Measurements from ENCODE around the gene LIG1. TPM values are rescaled to one million over a fixed set of nuclear protein-coding genes. Genes with fewer than 3 reads are reported as not detected.

Gene LIG1
- total and polyA plus RNA-seq, 2 of the 13 experiments (the other 11 are each of a cell fraction or from before 2014, with no cell fraction given): 20.1 to 64.4 TPM

- no peak for TF ChIP-seq ZNF615 (CRISPR knock-in tag; IDR thresholded peaks at IDR 0.05; ENCODE audit: borderline replicate concordance)
- no peak for TF ChIP-seq RBAK (CRISPR knock-in tag; IDR thresholded peaks at IDR 0.05)
- no peak for TF ChIP-seq ZNF510 (CRISPR knock-in tag; IDR thresholded peaks at IDR 0.05; ENCODE audit: low read depth)
- TF ChIP-seq MEIS2 (CRISPR knock-in tag; IDR thresholded peaks at IDR 0.05): no peak
- no peak for TF ChIP-seq ZNF557 (CRISPR knock-in tag; IDR thresholded peaks at IDR 0.05)
- TF ChIP-seq FUBP1 (CRISPR knock-in tag; IDR thresholded peaks at IDR 0.05; ENCODE audit: borderline replicate concordance): no peak
- no peak for TF ChIP-seq HNRNPLL (IDR thresholded peaks at IDR 0.05; ENCODE audit: low read depth, low read length, poor library complexity, severe bottlenecking)
- TF ChIP-seq SMYD3 (CRISPR knock-in tag; IDR thresholded peaks at IDR 0.05): no peak
- TF ChIP-seq ZNF746 (CRISPR knock-in tag; IDR thresholded peaks at IDR 0.05): no peak
- no peak for TF ChIP-seq ZNF597 (CRISPR knock-in tag; IDR thresholded peaks at IDR 0.05)
- TF ChIP-seq NR2F2 (IDR thresholded peaks at IDR 0.05; ENCODE audit: borderline replicate concordance, low read depth): no peak
- TF ChIP-seq ATF4 (CRISPR knock-in tag; IDR thresholded peaks at IDR 0.05): no peak
- TF ChIP-seq SETDB1 (CRISPR knock-in tag; IDR thresholded peaks at IDR 0.05; ENCODE audit: borderline replicate concordance): no peak
- TF ChIP-seq ZNF17 (CRISPR knock-in tag; IDR thresholded peaks at IDR 0.05): no peak
- no peaks in the 10 kb centered on the region for H3K9me3 ChIP-seq (ENCODE audit: low read length)
- ATAC-seq (no peak), DNase-seq (ENCODE audit: low spot score) (no peak), FAIRE-seq (no peak)
- WGBS (ENCODE audit: low lambda C conversion rate): 89% methylated on average over 10 of the region's 16 CpGs
- H3K4me3 ChIP-seq (replicated peaks in 1 of 3; ENCODE audit: insufficient read depth in 1 of 3, low read depth in 2 of 3, low read length in 3 of 3): no peak overlapping the region
- ChIA-PET CTCF (ENCODE audit: low intra/inter-chr PET ratio, low total read pairs) (no interaction called here), POLR2A (no interaction called here)
- no peak overlapping the region for H3K9ac ChIP-seq (ENCODE audit: insufficient read depth, low read depth, low read length)
- H2AFZ ChIP-seq (ENCODE audit: low read length): no peak overlapping the region
- no peak overlapping the region for H3K4me2 ChIP-seq (ENCODE audit: low read depth, low read length)
- H3K27ac ChIP-seq (ENCODE audit: extremely low read length, insufficient read depth, low read length): no peak overlapping the region
- intact Hi-C loops (cut with micrococcal nuclease; ENCODE audit: unreplicated experiment): no loop called here
- no peaks in the 10 kb centered on the region; a peak in 1 of 5 replicates for H3K27me3 ChIP-seq (ENCODE audit: control insufficient read depth in 1 of 2, insufficient read depth in 2 of 2, low read length in 2 of 2)
- H4K20me1 ChIP-seq (ENCODE audit: insufficient read depth, low read length): no peaks in the 10 kb centered on the region
- no TSS peak for BruUV-seq (replicated peaks)
- H3K36me3 ChIP-seq (replicated peaks in 1 of 2; ENCODE audit: control insufficient read depth in 1 of 2, insufficient read depth in 2 of 2, low read length in 2 of 2): peaks cover 6 to 17% of the 10 kb centered on the region in 2 experiments; a peak in 4 of 5 replicates
- H3K4me1 ChIP-seq (ENCODE audit: insufficient read depth, low read length): peaks cover 7% of the 10 kb centered on the region
- H3K79me2 ChIP-seq (ENCODE audit: insufficient read depth, low read length): no peaks in the 10 kb centered on the region
- in situ Hi-C loops (cut with HindIII; ENCODE audit: extremely low pct_ligation_motif_present, low pct_unique_long_range_greater_than_20kb): no loop called here
Observed at GRCh38 chr19:48113190-48113917, 56.8 kb downstream of the LIG1 start.
